NCI-H2081 (cell line): ENCODE results near the gene COL6A2.

Experiments
- DNase-seq, 2 experiments: peaks; one replicate each; lab custom pipeline; 2025; lab: John Stamatoyannopoulos, UW

COL6A2 gene

GRCh38 chr21:46114963-46115362 lies 17.1 kb downstream of the COL6A2 start:
- no peak for DNase-seq

DNA sequence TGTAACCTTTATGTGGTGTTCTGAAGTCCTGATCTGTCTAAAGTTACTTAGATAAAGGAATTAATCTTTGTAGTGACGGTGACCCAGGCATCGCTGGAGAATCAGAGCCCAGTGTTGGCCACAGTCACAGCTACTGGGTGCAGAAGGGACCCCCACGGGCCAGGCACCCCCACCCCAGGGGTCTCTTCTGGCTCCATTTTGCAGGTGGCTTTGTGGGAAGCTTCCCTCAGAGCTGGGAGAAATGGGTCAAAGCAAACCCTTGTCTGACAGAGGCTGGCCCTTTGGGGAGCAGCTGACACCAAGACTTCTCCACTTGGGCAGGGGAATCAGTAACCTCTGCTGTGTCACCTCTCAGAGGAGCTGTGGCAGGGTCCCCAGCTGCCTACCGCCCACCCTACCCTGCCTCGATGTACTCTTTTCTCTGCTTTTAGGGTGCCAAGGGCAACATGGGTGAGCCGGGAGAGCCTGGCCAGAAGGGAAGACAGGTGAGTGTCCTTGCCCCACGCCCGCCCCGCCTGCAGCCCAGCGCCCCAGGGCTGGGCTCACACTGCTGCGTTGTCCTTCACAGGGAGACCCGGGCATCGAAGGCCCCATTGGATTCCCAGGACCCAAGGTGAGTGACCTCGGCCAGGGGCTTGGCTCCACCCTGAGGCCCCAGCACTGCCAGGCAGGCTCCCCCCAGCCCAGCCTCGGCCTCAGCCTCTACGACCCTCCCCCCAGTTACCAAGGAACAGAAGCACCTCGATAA lies 17.7 kb downstream of the COL6A2 start:
- no peak for DNase-seq

- no peak for DNase-seq
Observed at GRCh38 chr21:46116189-46116775, 18.4 kb downstream of the COL6A2 start.

DNA sequence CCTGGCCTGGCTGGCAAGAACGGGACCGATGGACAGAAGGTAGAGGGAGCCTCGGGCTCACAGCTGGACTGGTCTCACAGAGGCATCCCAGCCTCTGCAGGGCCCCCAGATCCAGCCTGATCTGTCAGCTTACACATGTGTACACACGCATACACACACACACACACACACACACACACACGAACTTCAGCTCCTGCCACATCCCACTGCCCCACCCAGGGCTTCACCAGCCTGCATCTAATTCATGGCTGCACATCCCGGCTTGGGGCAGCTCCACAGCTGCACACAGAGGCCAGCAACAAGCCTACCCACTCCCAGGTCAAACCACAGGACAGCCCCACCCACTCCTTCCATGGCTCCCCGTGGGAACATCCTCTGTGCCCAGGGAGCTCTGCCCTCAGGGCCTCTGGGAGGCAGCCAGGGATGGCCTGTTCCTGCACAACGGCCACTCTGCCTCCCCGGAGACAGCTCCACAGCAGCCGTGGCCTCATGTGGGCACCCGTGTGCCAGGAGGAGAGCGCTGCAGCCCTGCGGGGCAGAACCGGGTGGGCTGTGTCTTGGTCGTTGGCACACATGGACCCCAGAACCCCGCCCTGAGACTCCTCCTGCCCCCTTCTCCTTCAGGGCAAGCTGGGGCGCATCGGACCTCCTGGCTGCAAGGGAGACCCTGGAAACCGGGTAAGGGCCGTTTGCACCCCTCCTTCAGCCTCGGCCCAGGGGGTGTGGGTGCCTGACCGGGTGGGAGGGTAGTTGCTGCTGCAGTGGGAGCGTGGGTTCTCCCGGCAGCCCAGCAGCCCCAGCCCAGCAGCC lies 19.1 kb downstream of the COL6A2 start:
- DNase-seq = no peak

GRCh38 chr21:46117586-46118315 lies 19.8 kb downstream of the COL6A2 start:
- DNase-seq = no peak

- no peak for DNase-seq
Observed at GRCh38 chr21:46118316-46119143, 20.6 kb downstream of the COL6A2 start.

DNA sequence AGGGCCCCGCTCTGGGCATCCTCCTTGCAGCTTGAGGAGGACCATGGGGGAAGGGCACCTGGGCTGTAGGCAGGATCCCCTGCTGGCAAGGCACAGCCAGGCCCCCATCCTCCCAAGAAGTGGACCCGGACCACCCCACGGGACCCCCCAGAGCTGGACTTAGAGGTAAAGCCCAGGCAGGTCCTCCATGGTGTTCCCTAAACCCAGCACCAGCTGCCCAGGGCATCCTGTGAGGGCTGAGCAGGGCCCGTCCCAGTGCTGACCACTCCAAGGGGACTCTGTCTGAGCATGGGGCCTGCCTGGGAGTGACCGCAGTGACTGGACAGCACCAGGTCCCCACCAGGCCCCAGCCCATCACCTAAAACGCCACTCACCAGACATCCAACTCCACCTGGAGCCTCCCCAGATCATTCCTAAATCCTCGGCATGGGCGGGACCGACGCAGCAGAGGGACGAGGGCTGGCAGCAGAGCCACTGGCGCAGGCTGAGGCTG lies 21.3 kb downstream of the COL6A2 start:
- DNase-seq = no peak

GRCh38 chr21:46119637-46120271 lies 21.8 kb downstream of the COL6A2 start:
- no peak for DNase-seq

DNA sequence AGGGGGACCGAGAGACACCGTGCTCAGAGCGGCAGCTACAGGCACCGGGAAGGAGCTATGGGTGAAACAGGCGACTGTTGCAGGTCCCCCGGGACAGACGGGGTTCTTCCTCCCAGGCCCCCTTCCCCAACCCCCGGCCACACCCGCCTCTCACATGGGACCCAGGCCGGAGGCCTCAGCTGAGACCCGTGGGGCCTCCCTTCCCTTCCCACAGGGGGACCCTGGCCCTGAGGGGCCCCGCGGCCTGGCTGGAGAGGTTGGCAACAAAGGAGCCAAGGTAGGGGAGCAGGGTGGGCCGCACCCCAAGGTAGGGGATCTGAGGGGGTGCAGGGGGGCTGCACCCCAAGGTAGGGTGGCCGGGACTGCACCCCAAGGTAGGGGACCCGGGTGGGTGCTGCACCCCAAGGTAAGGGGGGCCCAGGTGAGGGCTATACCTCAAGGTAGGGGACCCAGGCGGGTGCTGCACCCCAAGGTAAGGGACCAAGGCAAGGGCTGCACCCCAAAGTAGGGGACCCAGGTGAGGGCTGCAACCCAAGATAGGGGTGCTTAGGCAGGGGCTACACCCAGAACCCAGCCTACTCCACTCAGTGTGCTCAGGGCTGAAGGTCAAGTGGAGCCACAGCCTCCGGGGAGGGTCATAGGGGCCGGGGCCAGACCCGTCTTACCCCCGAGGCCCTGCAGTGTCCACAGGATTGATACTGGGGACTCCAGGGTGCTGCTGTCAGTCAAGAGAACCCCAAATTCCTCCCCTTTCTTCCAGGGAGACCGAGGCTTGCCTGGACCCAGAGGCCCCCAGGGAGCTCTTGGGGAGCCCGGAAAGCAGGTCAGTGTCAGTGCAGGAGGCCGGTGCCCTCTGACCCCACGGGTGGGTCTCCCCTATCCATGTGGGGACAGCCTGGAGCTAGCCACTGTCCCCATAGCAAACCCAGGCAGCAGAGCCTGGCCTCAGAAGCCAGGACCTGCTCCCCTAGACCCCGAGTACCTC lies 22.7 kb downstream of the COL6A2 start:
- DNase-seq = no peak

- no peak for DNase-seq
Observed at GRCh38 chr21:46121286-46122221, 23.6 kb downstream of the COL6A2 start.

GRCh38 chr21:46122237-46122671 lies 24.3 kb downstream of the COL6A2 start:
- no peak for DNase-seq

- no peak for DNase-seq
Observed at GRCh38 chr21:46122758-46123683, 25.1 kb downstream of the COL6A2 start.

DNA sequence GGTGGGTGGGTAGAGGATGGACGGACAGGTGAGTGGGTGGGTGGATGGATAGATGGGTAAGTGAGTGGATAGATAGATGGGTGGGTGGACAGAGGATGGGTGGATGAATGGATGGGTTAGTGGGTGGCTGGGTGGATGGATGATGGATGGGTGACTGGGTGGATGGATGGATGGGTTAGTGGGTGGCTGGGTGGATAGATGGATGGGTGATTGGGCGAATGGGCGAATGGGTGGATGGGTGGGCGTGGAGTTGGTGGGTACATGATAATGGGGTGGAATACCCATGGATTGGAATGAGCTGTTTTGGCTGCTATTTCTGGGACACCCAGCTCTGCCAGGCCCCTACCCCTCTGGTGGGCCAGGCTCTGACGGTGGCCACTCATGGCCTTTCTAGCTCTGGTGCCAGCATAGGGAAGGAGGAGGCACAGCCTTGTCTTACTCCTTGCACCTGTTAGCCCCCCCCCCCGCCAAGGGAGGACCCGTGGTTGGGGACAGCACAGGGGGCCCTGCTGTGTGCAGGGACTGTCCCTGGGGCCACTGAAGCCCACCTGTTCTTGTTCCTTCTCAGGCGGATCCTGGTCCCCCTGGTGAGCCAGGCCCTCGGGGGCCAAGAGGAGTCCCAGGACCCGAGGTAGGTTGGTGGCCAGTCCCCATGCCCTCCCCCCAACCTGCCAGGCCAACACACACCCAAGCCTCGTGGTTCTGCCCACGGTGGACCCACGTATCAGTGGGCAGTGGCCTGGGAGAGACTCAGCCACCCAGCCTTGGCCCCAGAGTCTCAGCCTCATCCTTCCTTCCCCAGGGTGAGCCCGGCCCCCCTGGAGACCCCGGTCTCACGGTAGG lies 26.4 kb downstream of the COL6A2 start:
- DNase-seq = no peak

DNA sequence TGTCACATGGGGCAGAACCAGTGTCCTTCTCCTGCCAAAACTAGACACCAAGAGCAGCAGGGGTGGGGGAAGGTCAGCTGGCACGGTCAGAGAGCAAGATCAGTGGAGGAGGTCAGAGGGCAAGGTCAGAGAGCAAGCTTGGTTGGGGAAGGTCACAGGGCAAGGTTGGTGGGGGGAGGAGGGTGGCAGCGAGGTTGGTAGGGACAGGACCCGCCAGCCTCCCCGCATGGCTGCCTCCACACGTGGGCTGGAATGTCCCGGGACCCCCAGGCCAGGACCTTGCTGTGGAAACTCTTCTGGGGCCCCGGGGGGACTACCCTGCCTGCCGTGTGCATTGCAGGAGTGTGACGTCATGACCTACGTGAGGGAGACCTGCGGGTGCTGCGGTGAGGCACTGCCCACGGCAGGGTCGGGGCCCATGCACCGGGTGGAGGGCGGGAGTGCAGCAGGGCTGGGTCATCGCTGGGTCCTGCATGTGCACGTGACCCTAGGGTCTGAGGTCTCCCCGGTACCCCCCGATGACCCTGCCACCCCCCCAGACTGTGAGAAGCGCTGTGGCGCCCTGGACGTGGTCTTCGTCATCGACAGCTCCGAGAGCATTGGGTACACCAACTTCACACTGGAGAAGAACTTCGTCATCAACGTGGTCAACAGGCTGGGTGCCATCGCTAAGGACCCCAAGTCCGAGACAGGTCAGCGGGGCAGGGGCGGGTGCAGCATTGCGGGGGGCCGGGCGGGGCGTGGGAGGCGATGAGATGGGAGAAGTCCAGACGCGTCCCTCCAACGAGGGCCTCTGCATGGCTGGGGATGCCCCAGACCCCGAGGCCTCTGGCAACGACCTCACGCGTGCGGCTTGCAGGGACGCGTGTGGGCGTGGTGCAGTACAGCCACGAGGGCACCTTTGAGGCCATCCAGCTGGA lies 27.3 kb downstream of the COL6A2 start:
- no peak for DNase-seq

- no peak for DNase-seq
Observed at GRCh38 chr21:46125846-46126301, 28.0 kb downstream of the COL6A2 start.
